ENCODE results near the gene CRYL1. TPM values are rescaled to one million over a fixed set of nuclear protein-coding genes. Genes with fewer than 3 reads are reported as not detected.

CRYL1 gene, protein sequence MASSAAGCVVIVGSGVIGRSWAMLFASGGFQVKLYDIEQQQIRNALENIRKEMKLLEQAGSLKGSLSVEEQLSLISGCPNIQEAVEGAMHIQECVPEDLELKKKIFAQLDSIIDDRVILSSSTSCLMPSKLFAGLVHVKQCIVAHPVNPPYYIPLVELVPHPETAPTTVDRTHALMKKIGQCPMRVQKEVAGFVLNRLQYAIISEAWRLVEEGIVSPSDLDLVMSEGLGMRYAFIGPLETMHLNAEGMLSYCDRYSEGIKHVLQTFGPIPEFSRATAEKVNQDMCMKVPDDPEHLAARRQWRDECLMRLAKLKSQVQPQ
- total RNA-seq (2014; rRNA removed; shearing (Covaris generic)), result 11.5 and 13.5 TPM in 2 replicates

GRCh38 chr13:20525601-20526544 lies at the start of gene CRYL1:
Gene CRYL1, minus strand, starts transcription at chr13:20525857. Its CDS starts 63 bp downstream, at chr13:20525794.
- DNase-seq (ENCODE audit: low read depth), result peak; percentile 70

- DNase-seq (ENCODE audit: low read depth), result no peak
These were observed 48.0 kb upstream of the CRYL1 start for GRCh38 chr13:20573636-20574035.

DNA sequence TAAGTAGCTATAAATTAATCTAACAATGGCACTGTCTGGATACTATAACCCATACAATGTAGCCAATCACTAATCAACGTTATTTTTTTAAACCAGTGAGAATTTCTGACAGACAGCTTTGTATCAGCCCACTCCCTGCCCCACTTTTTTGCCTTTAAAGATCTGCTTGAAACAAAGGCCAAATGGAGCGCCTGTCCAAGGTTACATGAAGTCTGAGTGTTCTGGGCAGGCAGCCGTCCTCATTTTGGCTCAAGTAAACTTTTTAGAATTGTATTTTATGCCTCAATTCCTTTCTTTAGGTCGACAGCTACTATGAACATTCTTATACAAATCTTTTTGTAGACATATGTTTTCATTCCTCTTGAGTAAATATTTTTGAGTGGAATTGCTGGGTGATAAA lies 47.5 kb upstream of the CRYL1 start:
- DNase-seq (ENCODE audit: low read depth), result no peak

GRCh38 chr13:20571676-20572075 lies 46.0 kb upstream of the CRYL1 start:
- DNase-seq (ENCODE audit: low read depth), result no peak

GRCh38 chr13:20570517-20570916 lies 44.9 kb upstream of the CRYL1 start:
- DNase-seq (ENCODE audit: low read depth), result no peak

DNA sequence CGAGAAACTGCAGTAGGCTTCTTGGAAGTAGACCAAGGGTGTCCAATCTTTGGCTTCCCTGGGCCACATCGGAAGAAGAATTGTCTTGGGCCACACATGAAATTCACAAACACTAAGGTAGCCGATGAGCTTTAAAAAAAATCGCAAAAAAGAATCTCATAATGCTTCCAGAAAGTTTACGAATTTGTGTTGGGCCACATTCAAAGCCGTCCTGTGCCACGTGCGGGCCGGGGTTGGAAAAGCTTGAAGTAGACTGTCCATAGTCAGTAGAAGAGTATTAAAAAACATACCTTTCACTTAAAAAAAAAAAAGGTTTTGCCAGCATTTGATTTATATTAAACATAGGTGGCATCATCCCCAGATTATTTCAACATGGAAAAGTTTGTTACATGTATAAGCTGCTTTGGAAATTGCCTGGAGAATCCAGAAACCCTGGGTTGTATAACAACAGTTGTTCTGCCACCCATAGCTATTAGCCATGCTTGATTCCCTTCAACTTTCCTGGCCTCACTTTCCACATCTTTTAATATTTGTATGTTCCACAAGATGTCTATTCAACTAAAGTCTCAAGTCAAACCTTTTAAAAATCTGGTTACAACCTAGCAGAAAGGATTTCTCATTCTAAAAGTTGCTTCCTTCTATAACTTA lies 42.3 kb upstream of the CRYL1 start:
- DNase-seq (ENCODE audit: low read depth), result no peak

GRCh38 chr13:20566898-20567874 lies 41.5 kb upstream of the CRYL1 start, which contains the start of gene IFT88:
Gene IFT88, plus strand, starts transcription at chr13:20567157. Its CDS starts 7,229 bp downstream, at chr13:20574386.
- peak; percentile 92 for DNase-seq (ENCODE audit: low read depth)

GRCh38 chr13:20566468-20566897 lies 40.8 kb upstream of the CRYL1 start:
- DNase-seq (ENCODE audit: low read depth), result peak; percentile 78

DNA sequence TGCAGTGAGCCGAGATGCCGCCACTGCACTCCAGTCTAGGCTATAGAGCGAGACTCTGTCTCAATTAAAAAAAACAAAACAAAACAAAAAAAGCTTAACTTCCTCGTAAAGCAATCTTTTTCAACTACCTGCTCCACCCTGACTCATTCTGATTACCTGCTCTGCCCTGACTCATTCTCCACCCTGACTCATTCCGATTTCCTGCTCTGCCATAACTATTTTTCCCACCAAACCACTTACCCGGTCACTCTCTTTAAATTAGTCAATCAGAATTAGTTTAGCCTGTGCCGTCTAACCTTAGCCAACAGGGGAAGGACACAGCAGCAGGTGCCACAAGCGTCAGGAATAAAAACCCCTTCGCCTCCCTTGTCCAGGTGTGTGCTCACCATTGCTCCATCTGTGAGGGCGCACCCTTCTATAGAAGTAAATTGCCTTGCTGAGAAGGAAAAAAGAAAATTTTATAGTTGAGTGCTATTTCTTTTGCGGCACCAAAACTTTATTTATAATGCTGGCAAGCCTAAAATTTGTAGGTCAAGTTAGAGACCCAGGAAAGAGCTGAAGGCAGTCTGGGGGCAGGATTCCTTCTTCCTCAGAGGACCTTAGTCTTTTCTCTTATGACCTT lies 39.6 kb upstream of the CRYL1 start:
- no peak for DNase-seq (ENCODE audit: low read depth)

GRCh38 chr13:20561741-20562140 lies 36.1 kb upstream of the CRYL1 start:
- no peak for DNase-seq (ENCODE audit: low read depth)

DNA sequence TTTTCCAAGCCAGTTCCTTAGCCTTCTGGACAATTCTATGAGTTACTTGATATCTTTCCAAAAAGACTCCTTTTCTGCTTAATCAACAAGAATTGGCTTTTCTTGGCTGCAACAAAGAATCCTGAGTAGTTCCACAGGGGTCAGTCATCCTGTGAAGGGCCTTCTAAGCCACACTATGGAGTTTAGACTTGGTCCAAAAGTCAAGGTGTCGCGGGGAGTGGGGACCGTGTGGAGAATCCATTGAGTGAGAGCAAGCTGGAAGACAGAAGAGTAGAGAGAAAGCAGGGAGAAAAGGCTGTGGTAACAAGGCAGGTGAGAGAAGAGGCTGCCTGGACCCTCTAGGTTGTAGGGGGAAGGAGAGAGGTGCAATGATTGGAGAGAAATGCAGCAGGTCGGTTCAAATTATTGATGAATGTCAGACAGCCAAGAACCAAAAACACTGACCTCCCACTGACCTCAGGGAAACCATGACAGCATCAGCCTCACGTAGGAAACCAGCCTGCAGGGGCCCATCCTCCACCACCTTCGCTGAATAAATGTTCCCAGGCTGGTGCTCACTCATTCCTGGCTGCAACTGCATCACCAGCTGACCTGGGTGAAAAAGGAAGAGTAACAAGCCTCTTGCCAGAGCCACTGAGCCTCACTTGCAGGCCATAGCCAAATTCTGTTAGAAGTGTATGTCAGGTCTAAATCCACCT lies 34.2 kb upstream of the CRYL1 start:
- no peak for DNase-seq (ENCODE audit: low read depth)

DNA sequence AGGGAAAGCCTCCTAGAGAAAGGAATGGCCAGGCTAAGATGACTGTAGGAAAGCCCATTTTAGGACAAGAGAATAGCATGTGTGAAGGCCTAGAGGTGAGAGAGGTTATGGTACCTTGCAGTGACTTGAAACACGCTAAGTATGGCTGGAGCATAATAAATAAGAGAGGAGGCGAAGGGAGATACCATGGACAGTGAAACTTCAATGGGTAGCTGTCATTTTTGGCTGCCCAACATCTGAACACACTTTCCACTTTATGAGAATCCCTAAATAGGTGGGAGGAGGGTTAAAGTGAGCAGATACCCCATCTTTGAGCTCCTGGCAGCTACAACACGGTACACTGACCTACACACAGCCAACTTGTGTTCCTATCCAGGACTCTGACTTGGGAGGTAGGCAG lies 33.3 kb upstream of the CRYL1 start:
- no peak for DNase-seq (ENCODE audit: low read depth)

GRCh38 chr13:20553311-20553710 lies 27.7 kb upstream of the CRYL1 start:
- peak; percentile 64 for DNase-seq (ENCODE audit: low read depth)

- DNase-seq (ENCODE audit: low read depth), result peak; percentile 14
These were observed 25.1 kb upstream of the CRYL1 start for GRCh38 chr13:20550799-20551198.

DNA sequence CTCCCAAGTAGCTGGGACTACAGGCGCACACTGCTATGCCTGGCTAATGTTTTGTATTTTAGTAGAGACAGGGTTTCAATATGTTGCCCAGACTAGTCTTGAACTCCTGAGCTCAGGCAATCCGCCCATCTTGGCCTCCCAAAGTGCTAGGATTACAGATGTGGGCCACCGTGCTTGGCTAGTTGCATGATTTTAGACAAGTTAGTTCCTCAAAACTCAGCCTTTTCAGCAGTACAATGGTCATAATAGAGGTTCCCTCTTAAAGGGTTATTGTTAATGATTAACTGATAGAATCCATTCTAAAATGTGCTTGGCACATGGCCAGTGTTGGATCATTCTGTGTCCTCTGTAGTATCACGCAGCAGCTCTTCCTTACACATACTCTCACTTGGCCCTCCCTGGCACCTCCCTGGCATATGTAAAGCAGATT lies 21.8 kb upstream of the CRYL1 start:
- DNase-seq (ENCODE audit: low read depth), result no peak

DNA sequence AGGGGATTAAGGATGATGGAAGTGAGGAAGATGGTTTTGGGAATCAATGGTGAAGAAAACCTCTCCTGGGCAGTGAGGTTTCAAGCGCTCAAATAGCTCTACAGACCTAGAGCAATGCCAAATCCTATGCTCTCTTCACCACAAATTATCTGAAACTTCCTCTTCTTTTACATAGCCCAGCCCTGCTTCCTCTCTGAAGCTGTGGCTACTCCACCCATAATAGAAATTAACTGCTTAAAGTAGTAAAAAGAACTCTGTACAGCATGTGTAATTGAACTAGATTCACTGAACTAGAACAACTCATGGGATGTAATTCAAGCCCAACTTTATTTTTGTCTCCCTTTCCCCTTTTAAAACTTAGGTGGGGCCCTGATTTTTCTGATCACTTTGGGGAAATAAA lies 20.9 kb upstream of the CRYL1 start:
- DNase-seq (ENCODE audit: low read depth), result no peak

DNA sequence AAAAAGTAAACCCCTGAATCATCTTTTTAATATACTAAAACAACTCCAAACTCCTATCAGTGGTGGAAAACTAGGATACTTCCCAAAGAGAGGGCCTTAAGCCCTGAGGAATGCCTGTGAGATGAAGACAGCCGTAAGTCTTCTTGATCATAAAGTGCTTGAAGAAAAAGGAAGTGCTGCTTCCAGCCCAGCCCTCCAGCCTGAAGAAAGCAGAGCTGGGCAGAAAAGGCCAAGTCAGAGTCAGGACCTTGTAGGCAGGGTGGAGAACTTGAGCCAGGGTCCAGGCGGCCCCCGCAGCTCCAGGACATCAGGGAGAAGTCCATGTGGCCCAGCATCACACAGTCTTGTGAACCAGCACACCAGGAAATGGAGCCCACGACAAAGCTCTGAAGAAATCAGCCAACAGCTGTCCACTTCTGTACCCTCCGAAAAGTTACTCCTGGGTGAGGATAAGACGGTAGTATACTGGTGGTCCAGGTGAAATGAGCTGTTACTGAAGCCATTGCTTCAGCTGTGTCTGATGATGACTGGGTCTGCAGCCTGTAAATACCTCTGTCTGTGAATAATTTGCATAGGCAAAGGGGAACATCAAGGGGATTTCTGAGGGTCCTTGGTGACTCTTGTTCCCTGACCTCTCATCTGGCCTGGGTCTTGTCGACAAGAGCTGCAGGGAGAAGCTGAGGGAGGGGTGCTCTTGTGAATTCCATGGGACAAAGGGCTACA lies 18.7 kb upstream of the CRYL1 start:
- DNase-seq (ENCODE audit: low read depth), result no peak

- no peak for DNase-seq (ENCODE audit: low read depth)
These were observed 11.3 kb upstream of the CRYL1 start for GRCh38 chr13:20536992-20537391.

DNA sequence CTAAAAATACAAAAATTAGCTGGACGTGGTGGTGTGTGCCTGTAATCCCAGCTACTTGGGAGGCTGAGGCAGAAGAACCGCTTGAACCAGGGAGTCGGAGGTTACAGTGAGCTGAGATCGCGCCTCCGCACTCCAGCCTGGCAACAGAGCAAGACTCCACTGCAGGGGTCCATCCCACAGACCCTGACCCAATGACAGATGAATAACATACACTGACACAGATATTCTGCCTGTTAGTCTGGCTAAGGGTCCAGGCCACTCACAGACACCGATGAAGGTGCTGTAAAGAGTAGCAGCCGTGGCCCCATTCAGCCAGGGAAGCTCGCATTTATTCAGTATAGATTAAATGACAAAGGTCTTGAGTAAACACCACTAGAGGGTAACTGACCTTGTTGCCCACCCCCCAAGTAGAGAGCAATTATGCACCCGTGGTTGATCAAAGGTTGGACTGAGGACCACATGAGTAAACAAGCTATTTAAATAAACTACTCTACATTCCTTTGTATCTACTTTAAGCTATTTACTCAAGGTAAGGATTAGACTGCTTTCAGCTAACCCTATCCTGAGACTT lies 8.5 kb upstream of the CRYL1 start:
- no peak for DNase-seq (ENCODE audit: low read depth)
